Stimulated activated CD4-positive, alpha-beta T cell treated with anti-CD3 and anti-CD28 coated beads, Interleukin-1b, Interleukin-23, amount 100 ng/mL, for 24 hours (primary cell): ENCODE measurements around the gene GRAMD2A.
A peak's percentile ranks its signal among the peaks of the same experiment; 100 is the strongest.

Experiments
- DNase-seq, 4 experiments: peaks; one replicate each; pipeline ENCODE4 v3.0.0-alpha.2; 2020; ENCODE audit warnings: low read depth in 4 of 4, low spot score in 1 of 4

GRAMD2A gene

DNA sequence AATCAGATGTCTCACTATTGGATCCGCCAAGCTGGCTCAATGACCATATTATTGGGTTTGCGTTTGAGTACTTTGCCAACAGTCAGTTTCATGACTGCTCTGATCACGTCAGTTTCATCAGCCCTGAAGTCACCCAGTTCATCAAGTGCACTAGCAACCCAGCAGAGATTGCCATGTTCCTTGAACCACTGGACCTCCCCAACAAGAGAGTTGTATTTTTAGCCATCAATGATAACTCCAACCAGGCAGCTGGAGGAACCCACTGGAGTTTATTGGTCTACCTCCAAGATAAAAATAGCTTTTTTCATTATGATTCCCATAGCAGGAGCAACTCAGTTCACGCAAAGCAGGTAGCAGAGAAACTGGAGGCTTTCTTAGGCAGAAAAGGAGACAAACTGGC is 57.9 kb downstream of the GRAMD2A start:
- DNase-seq, result no peak

DNA sequence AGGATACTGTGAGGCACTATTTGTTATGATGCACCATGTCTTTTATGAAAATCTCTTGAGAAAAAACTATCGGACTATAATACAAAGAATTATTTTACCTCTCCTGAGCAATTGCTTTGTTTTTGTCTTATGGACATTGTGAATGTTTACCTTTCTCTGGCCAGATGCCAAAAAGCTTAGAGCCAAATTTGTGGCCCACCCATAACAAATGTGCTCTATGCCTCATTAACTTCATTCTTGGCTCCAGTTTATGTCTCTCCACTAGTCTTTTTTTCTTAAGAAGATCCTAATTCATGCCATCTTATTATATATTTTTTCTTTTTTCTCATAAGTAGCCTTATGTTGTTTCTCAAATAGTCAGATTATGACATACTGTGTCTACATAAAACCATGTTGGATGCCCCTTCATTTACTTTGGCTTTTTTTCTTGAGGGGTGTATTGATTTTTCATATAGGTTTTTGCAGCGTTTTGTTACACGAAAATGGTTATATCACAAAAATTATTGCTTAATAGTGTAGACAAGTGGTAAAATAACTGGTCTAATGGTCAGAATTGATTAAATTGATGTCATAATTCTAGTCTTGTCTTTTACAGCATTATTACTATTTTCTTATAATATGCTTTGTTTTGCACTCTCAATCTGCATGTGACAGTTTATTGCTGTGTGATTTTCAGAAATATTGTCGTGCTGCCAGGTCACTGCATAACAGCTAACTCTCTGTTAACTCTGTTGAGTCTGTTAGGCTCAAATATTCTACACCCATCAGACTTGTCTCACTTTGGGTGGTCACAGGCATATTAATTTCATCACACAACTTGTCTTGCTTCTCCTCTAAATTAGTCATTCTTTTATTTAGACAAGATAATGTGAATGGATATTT is 61.2 kb downstream of the GRAMD2A start:
- no peak for DNase-seq

DNA sequence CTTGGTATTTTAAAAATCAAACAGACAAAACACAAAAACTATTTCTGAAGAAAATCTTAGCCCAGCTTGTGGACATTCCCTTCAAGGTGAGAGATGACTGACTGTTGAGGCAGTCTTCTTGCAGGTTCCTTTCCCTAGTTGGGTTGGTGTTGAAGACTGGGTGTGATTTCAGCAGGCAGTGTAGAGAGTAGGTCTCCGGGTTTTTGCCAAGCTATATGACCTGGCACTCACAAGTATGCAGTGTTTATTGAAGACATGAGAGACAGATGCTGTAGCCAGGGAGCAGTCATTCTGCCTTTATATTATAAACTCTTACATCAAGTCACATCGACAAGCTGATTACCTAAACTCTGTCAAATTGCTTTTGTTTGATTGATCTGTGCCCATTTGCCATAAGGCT is 61.9 kb downstream of the GRAMD2A start:
- no peak for DNase-seq

GRCh38 chr15:72133211-72133610 is 64.4 kb downstream of the GRAMD2A start:
- DNase-seq, result no peak

DNA sequence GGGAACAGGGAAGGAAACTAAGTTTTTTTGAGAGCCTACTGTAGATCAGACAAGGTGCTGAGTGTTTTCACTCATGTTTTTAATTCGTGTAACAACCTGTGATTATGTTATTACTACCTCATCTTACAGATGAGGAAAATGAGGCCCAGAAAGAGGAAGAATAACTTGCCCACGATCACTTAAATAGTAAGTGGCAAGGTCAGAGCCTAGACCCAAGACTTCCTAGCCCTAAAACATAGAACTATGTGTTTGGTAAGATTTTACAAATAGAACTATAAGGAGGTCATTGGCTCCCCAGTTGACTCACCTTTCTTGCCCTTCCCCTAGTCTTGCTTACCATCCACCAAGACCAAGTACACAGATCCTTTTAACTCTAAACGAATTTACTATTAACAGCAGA is 65.7 kb downstream of the GRAMD2A start:
- DNase-seq, result no peak

GRCh38 chr15:72130272-72130671 is 67.3 kb downstream of the GRAMD2A start:
- DNase-seq, result no peak

- DNase-seq, result no peak
Observed at GRCh38 chr15:72128359-72128758, 69.2 kb downstream of the GRAMD2A start.

DNA sequence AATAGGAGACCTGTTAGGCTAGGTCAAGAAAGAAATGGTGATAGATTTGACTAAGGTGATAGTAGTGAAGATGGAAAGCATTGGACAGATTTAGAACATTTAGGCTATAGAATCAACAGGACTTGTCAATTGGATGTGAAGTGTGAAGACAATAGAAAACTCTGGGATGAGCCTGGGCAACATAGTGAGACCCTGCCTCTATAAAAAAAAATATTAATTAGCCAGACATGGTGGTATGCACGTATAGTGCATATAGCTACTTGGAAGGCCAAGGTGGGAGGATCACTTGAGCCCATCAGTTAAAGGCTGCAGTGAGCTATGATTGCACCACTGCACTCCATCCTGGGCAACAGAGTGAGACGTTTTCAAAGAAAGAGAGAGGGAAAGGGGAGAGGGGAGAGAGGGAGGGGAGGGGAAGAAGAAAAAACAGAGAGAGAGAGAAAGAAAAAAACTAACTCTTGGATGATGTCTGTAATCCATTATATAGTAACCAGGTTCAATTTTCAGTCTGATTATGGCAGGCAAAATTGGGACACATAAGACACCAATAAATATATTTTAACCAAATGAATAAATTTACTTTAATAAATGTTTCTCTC is 69.8 kb downstream of the GRAMD2A start:
- DNase-seq, result no peak

GRCh38 chr15:72124218-72124617 is 73.4 kb downstream of the GRAMD2A start:
- DNase-seq, result no peak

DNA sequence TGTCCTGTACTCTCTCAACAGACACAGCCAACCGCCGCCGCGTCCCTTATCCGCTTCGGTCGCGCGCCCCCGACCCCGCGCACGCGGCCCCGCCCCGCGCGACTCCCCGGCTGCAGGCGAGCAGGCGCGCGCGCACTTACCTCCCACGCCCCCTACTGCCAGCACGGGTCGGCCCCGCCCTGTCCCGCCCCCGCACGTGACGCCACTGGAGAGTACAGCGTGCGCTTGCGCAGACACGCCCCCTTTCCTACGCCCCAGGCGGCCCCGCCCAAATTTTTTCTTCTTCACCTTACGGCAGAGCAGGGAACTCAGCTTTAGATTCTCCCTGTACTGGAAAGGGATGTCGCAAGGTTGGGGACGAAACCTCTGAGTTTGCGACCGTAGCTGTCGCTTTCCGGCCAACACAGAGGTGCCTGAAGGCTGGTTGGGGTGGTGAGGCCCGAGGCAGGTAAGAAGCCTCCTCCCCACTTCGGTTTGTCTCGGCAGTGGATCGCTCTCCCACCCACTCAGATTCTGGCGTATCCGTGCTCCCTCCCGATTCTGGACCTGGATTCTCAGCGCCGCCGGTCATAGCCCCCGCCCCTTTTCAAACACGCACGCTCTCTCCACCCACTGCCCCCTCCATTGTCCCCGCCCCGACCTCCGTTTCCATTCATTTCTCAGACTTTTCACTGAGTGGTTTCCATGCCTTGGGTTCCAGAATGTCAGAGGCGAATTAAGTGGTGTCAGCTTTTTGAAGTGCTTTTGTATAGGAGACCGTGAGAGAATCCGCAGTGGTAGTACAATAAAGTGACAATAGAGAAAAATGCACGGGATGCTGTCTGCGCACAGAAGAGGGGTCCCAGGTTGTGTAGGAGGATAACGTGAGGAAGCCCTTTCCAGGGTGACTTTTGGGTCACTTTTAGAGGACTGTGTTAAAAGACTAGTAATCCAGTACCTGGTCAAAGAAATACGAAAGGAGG is 79.3 kb downstream of the GRAMD2A start, which contains the start of the genes MYO9A and SENP8:
TSS of gene MYO9A (minus strand) at position 134 of the 962 bp plus-strand sequence. CDS start 71,587 bp downstream, outside the sequence.
TSS of gene SENP8 (plus strand) at position 387 of the 962 bp plus-strand sequence. CDS start 21,221 bp downstream, outside the sequence.
- peak; percentile 98 to 100 (median 100) for DNase-seq

DNA sequence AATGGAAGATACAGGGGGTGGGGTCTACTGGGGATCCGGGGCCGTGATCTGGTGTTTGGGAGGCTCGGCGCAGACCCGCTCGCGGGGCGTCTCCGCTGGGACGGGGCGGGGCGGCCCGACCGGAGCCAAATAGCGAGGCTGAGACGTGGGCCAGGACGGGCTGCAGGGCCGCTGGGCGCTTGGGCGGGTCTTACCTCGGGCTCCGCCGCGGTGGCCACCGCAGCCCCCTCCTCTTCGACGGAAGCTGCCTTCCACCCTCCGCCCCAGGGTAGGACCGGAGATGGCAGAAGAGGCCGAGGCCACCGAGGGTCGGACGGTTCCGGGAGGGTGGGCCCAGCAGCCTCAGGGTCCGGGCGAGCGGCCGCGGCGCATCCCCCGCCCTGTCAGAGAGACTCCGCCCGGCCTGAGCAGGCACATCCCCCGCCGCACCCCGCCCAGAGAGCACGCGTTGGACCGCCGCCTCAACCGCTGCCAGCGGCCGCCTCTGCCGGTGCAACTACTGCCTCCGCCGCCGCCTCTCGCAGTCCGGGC is 80.0 kb downstream of the GRAMD2A start:
- peak; percentile 28 to 64 (median 41) for DNase-seq

- peak in 1 of 4 experiments; percentile 1 for DNase-seq
Observed at GRCh38 chr15:72116731-72117485, 80.7 kb downstream of the GRAMD2A start.

DNA sequence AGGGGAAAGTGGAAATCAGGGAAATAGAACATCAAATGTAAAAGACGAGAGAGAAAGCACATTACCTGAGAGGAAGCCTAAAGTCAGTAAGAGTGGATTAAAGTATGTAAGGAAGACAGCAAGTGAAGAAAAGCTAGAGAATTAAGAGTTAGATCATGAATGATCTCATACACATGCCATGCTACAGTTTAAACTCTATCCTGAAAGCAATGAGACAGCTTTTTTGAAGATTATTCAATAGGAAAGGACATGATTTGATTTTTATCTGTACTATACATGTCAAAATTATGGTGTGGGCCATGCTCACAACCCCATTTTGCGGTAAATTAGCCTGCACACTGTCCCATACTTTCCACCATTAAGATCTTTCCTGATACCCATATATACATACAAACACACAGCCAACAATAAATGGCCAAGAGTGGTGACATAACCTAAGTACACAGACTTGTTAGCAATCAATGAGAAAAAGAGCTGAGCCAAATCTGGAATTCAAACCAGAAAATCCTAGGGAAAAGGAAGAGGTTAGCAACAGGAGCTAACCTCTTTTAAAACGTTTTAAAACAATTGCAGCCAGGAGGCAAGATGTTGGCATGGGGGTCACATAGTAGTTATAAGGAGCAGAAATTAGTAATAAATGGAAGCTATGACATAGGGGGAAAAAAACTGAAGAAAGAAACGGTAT is 84.1 kb downstream of the GRAMD2A start:
- DNase-seq, result no peak

DNA sequence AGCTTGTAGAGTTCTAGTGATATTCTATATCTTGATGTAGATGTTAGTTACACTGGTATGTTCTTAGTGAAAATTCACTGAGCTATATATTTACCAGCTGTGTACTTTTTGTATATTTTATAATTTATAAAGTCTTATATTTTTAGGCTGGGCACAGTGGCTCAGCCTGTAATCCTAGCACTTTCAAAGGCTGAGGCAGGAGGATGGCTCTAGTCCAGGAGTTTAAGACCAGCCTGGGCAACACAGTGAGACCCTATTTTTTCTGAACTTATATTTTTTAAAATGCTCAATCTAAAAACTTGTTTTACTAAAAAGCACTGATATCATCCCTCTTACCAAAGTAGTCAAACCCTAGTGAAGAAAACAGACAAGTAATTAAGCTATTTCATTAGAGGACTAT is 84.8 kb downstream of the GRAMD2A start:
- no peak for DNase-seq

- no peak for DNase-seq
Observed at GRCh38 chr15:72112116-72112515, 85.5 kb downstream of the GRAMD2A start.

GRCh38 chr15:72110355-72110754 is 87.2 kb downstream of the GRAMD2A start:
- DNase-seq, result no peak
